ENCODE data around the gene CHMP2B.

Gene CHMP2B

GRCh38 chr3:87270908-87271700, 44.0 kb downstream of the CHMP2B start:
- POLR2A ChIA-PET = no interaction called here
- Histone ChIP-seq H3K9me3 (ENCODE audit: control insufficient read depth, insufficient read depth, low read depth, low read length) (no peaks in the 10 kb centered on the region), H3K4me3 (ENCODE audit: low read depth, low read length) (no peak overlapping the region), H3K4me1 (ENCODE audit: control insufficient read depth, insufficient read depth, low read length) (0 out of 2 replicates have a peak, but pooled peaks cover 2% of the 10 kb centered on the region), H3K27ac (ENCODE audit: extremely low read depth, low read depth, low read length) (no peak overlapping the region), H3K36me3 (ENCODE audit: control insufficient read depth in 2 of 2, insufficient read depth in 1 of 2, low read length in 2 of 2) (no peaks in the 10 kb centered on the region)
- TF ChIP-seq ZFP37 (tag by site-specific recombination; IDR thresholded peaks at IDR 0.05) = no peak
- no peak for TF ChIP-seq ZNF580 (tag by site-specific recombination; IDR thresholded peaks at IDR 0.05)
- TF ChIP-seq ZNF274 (IDR thresholded peaks at IDR 0.05; ENCODE audit: low read length) = no peak
- TF ChIP-seq ZNF274 (tag by site-specific recombination; IDR thresholded peaks at IDR 0.05; ENCODE audit: borderline replicate concordance) = no peak
- no peak for TF ChIP-seq ZNF169 (tag by site-specific recombination; IDR thresholded peaks at IDR 0.05)
- TF ChIP-seq, protein P1, sequence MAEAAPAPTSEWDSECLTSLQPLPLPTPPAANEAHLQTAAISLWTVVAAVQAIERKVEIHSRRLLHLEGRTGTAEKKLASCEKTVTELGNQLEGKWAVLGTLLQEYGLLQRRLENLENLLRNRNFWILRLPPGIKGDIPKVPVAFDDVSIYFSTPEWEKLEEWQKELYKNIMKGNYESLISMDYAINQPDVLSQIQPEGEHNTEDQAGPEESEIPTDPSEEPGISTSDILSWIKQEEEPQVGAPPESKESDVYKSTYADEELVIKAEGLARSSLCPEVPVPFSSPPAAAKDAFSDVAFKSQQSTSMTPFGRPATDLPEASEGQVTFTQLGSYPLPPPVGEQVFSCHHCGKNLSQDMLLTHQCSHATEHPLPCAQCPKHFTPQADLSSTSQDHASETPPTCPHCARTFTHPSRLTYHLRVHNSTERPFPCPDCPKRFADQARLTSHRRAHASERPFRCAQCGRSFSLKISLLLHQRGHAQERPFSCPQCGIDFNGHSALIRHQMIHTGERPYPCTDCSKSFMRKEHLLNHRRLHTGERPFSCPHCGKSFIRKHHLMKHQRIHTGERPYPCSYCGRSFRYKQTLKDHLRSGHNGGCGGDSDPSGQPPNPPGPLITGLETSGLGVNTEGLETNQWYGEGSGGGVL (tag by site-specific recombination; IDR thresholded peaks at IDR 0.05) = no peak
- no peak for TF ChIP-seq ZNF514 (tag by site-specific recombination; IDR thresholded peaks at IDR 0.05)
- TF ChIP-seq BCL11B (tag by site-specific recombination; IDR thresholded peaks at IDR 0.05; ENCODE audit: low read depth) = no peak
- TF ChIP-seq, protein P2, sequence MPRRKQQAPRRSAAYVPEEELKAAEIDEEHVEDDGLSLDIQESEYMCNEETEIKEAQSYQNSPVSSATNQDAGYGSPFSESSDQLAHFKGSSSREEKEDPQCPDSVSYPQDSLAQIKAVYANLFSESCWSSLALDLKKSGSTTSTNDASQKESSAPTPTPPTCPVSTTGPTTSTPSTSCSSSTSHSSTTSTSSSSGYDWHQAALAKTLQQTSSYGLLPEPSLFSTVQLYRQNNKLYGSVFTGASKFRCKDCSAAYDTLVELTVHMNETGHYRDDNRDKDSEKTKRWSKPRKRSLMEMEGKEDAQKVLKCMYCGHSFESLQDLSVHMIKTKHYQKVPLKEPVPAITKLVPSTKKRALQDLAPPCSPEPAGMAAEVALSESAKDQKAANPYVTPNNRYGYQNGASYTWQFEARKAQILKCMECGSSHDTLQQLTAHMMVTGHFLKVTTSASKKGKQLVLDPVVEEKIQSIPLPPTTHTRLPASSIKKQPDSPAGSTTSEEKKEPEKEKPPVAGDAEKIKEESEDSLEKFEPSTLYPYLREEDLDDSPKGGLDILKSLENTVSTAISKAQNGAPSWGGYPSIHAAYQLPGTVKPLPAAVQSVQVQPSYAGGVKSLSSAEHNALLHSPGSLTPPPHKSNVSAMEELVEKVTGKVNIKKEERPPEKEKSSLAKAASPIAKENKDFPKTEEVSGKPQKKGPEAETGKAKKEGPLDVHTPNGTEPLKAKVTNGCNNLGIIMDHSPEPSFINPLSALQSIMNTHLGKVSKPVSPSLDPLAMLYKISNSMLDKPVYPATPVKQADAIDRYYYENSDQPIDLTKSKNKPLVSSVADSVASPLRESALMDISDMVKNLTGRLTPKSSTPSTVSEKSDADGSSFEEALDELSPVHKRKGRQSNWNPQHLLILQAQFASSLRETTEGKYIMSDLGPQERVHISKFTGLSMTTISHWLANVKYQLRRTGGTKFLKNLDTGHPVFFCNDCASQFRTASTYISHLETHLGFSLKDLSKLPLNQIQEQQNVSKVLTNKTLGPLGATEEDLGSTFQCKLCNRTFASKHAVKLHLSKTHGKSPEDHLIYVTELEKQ (tag by site-specific recombination; IDR thresholded peaks at IDR 0.05; ENCODE audit: borderline replicate concordance) = no peak
- no peak for TF ChIP-seq ZNF76 (tag by site-specific recombination; IDR thresholded peaks at IDR 0.05; ENCODE audit: borderline replicate concordance, low read depth)
- TF ChIP-seq, protein P3, sequence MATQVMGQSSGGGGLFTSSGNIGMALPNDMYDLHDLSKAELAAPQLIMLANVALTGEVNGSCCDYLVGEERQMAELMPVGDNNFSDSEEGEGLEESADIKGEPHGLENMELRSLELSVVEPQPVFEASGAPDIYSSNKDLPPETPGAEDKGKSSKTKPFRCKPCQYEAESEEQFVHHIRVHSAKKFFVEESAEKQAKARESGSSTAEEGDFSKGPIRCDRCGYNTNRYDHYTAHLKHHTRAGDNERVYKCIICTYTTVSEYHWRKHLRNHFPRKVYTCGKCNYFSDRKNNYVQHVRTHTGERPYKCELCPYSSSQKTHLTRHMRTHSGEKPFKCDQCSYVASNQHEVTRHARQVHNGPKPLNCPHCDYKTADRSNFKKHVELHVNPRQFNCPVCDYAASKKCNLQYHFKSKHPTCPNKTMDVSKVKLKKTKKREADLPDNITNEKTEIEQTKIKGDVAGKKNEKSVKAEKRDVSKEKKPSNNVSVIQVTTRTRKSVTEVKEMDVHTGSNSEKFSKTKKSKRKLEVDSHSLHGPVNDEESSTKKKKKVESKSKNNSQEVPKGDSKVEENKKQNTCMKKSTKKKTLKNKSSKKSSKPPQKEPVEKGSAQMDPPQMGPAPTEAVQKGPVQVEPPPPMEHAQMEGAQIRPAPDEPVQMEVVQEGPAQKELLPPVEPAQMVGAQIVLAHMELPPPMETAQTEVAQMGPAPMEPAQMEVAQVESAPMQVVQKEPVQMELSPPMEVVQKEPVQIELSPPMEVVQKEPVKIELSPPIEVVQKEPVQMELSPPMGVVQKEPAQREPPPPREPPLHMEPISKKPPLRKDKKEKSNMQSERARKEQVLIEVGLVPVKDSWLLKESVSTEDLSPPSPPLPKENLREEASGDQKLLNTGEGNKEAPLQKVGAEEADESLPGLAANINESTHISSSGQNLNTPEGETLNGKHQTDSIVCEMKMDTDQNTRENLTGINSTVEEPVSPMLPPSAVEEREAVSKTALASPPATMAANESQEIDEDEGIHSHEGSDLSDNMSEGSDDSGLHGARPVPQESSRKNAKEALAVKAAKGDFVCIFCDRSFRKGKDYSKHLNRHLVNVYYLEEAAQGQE (tag by site-specific recombination; IDR thresholded peaks at IDR 0.05) = no peak
- TF ChIP-seq ZNF530 (tag by site-specific recombination; IDR thresholded peaks at IDR 0.05; ENCODE audit: low read depth) = no peak
- CTCF ChIA-PET = interaction anchor here (1.7 kb wide), 1 partner anchor 10 kb away, joined by 6 read pairs; no protein-coding TSS in a partner anchor

- Histone ChIP-seq H3K36me3 (ENCODE audit: control insufficient read depth in 2 of 2, insufficient read depth in 1 of 2, low read length in 2 of 2) (no peaks in the 10 kb centered on the region), H3K4me3 (ENCODE audit: low read depth, low read length) (no peak overlapping the region), H3K4me1 (ENCODE audit: control insufficient read depth, insufficient read depth, low read length) (0 out of 2 replicates have a peak, but pooled peaks cover 2% of the 10 kb centered on the region), H3K9me3 (ENCODE audit: control insufficient read depth, insufficient read depth, low read depth, low read length) (no peaks in the 10 kb centered on the region), H3K27ac (ENCODE audit: extremely low read depth, low read depth, low read length) (no peak overlapping the region)
- ChIA-PET CTCF (no interaction called here), POLR2A (no interaction called here)
- TF ChIP-seq ZNF311 (tag by site-specific recombination; IDR thresholded peaks at IDR 0.05; ENCODE audit: borderline replicate concordance) = no peak
- no peak for TF ChIP-seq ZNF416 (tag by site-specific recombination; IDR thresholded peaks at IDR 0.05)
- TF ChIP-seq ZNF585B (tag by site-specific recombination; IDR thresholded peaks at IDR 0.05) = no peak
- TF ChIP-seq ZNF677 (tag by site-specific recombination; IDR thresholded peaks at IDR 0.05) = no peak
- TF ChIP-seq ZFHX2 (tag by site-specific recombination; conservative IDR thresholded peaks at IDR 0.05) = no peak
- TF ChIP-seq PATZ1 (tag by site-specific recombination; IDR thresholded peaks at IDR 0.05) = no peak
- TF ChIP-seq ZNF174 (tag by site-specific recombination; IDR thresholded peaks at IDR 0.05) = no peak
- TF ChIP-seq, protein P4, sequence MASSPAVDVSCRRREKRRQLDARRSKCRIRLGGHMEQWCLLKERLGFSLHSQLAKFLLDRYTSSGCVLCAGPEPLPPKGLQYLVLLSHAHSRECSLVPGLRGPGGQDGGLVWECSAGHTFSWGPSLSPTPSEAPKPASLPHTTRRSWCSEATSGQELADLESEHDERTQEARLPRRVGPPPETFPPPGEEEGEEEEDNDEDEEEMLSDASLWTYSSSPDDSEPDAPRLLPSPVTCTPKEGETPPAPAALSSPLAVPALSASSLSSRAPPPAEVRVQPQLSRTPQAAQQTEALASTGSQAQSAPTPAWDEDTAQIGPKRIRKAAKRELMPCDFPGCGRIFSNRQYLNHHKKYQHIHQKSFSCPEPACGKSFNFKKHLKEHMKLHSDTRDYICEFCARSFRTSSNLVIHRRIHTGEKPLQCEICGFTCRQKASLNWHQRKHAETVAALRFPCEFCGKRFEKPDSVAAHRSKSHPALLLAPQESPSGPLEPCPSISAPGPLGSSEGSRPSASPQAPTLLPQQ (tag by site-specific recombination; IDR thresholded peaks at IDR 0.05) = no peak
These were observed 45.7 kb downstream of the CHMP2B start for GRCh38 chr3:87272718-87273341.
